Adrenal gland (tissue), 5 donors: ENCODE results near the gene AGXT.

ENCODE experiments used
- CTCF ChIP-seq, 6 experiments: fragments of 450-650 bp in 4 of 6; fragments of 200-600 bp in 2 of 6; sonication (generic) in 1 of 6; IDR thresholded peaks; 1 replicate in 5 of 6; 2 replicates in 1 of 6; pipeline versions ENCODE4 v1.5.1 to v1.8.0; 2016 to 2021; ENCODE audit warnings: antibody characterized with exemption in 6 of 6, mild to moderate bottlenecking in 2 of 6, moderate library complexity in 1 of 6
- POLR2A ChIP-seq, 2 donors: fragments of 450-650 bp; IDR thresholded peaks; one replicate each; pipeline ENCODE4 v1.6.1; 2017; ENCODE audit warnings: antibody characterized with exemption in 2 of 2, mild to moderate bottlenecking in 2 of 2, moderate library complexity in 1 of 2
- donor health status: DM: no; HTN: no; CAD: no.

- TF ChIP-seq CTCF (IDR thresholded peaks at IDR 0.05) (no peak), POLR2A (IDR thresholded peaks at IDR 0.05) (no peak)
Observed at GRCh38 chr2:240906141-240906910, 37.7 kb downstream of the AGXT start, which contains the start of gene CROCC2.
